ENCODE measurements around the gene KCTD6. TPM values are rescaled to one million over a fixed set of nuclear protein-coding genes. Genes with fewer than 3 reads are reported as not detected.

The KCTD6 gene
- total RNA-seq, 4 donors from 2014 or later = 13.6 to 16.8 (median 15.1) TPM

DNA sequence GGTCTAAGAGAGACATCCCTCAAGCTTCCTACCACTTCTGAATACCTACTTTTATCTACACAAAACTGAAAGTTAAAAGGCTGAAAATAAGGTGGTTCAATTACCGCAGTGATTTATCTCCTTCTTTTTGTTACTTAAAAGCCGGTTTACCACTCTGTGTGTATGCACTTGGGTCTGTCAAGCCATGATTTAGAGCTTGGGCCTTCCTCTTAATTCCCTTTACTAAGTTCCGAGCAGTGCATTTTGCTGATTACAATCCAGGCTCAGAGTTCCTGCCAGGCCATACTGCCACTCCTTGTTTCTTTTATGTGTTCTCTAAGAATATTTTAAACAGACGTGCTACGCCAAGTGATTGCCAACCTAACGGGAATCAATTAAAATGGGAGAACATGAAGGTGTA is 16.5 kb downstream of the KCTD6 start:
- no peak overlapping the region for H3K4me3 ChIP-seq
- 74% methylated on average over 6 of the region's 6 CpGs for WGBS
- H3K27me3 ChIP-seq = no peaks in the 10 kb centered on the region
- no peak overlapping the region for H3K27ac ChIP-seq (replicated peaks in 1 of 4)
- TF ChIP-seq POLR2AphosphoS5 (IDR thresholded peaks at IDR 0.05) = no peak
- no peak for TF ChIP-seq POLR2A (IDR thresholded peaks at IDR 0.05; ENCODE audit: low read depth)
- TF ChIP-seq, protein P1, sequence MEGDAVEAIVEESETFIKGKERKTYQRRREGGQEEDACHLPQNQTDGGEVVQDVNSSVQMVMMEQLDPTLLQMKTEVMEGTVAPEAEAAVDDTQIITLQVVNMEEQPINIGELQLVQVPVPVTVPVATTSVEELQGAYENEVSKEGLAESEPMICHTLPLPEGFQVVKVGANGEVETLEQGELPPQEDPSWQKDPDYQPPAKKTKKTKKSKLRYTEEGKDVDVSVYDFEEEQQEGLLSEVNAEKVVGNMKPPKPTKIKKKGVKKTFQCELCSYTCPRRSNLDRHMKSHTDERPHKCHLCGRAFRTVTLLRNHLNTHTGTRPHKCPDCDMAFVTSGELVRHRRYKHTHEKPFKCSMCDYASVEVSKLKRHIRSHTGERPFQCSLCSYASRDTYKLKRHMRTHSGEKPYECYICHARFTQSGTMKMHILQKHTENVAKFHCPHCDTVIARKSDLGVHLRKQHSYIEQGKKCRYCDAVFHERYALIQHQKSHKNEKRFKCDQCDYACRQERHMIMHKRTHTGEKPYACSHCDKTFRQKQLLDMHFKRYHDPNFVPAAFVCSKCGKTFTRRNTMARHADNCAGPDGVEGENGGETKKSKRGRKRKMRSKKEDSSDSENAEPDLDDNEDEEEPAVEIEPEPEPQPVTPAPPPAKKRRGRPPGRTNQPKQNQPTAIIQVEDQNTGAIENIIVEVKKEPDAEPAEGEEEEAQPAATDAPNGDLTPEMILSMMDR (IDR thresholded peaks at IDR 0.05) = no peak
- TF ChIP-seq EP300 (IDR thresholded peaks at IDR 0.05) = no peak
- no peak for DNase-seq (ENCODE audit: extremely low spot score)
- peaks cover 8 to 71% (median 53%) of the 10 kb centered on the region in 4 donors for H3K36me3 ChIP-seq
- H3K4me1 ChIP-seq = peaks cover 0 to 5% (median under 1%) of the 10 kb centered on the region in 4 donors
- H3K9me3 ChIP-seq = no peaks in the 10 kb centered on the region
- intact Hi-C loops (cut with DNase I) = no loop called here

DNA sequence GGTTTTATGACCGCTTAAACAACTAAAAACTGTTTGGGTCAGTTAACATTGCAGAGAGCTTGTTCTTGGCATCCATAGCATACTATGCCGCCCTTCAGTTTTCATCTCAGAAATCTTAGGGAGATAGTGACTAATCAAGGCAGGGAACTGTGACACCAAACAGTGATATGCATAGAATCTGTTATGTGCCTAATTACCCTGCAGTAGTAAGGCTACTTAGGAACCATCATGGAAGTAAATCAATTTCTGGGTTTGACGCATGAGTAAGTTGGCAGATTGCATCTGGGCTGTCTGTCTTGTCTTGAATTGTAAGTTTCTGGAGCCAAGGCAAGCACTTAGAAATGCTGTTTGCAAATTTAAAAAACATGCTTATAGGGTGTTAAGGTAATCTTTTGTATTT is 22.5 kb downstream of the KCTD6 start:
- TF ChIP-seq, protein P1 (IDR thresholded peaks at IDR 0.05) = no peak
- TF ChIP-seq POLR2AphosphoS5 (IDR thresholded peaks at IDR 0.05) (no peak), POLR2A (IDR thresholded peaks at IDR 0.05; ENCODE audit: low read depth) (no peak), EP300 (IDR thresholded peaks at IDR 0.05) (no peak)
- H3K36me3 ChIP-seq = peaks cover 8 to 84% (median 76%) of the 10 kb centered on the region in 4 donors

DNA sequence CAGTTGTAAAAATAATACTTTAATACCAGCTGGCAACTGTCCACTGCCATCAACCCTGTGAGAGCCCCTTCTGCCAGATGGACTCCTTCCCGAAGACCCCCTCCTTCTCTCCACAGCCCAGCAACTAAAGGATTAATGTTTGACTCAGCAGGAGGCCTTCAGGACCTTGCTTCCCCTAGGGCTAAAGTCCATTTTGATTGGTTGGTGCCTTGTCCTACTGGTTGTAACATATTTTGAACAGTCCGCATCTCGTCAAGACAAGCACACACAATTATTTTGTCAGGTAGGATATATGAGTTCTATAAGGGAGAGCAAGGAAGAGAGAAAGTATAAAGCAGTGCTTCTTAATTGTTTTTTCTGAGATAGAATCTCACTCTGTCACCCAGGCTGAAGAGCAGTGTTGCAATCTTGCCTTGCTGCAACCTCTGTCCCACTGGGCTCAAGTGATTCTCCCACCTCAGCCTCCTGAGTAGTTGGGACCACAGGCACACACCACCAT is 26.4 kb downstream of the KCTD6 start:
- TF ChIP-seq POLR2A (IDR thresholded peaks at IDR 0.05; ENCODE audit: low read depth) (no peak), EP300 (IDR thresholded peaks at IDR 0.05) (no peak), POLR2AphosphoS5 (IDR thresholded peaks at IDR 0.05) (no peak)
- TF ChIP-seq, protein P1 (IDR thresholded peaks at IDR 0.05) = no peak
- no peak for DNase-seq (ENCODE audit: extremely low spot score)
- no peaks in the 10 kb centered on the region for H3K9me3 ChIP-seq
- H3K4me3 ChIP-seq = no peak overlapping the region
- H3K27me3 ChIP-seq = no peaks in the 10 kb centered on the region
- 62% methylated on average over 3 of the region's 3 CpGs for WGBS
- peaks cover 9 to 98% (median 90%) of the 10 kb centered on the region in 4 donors for H3K36me3 ChIP-seq
- peaks cover 0 to 8% (median 3%) of the 10 kb centered on the region in 4 donors for H3K4me1 ChIP-seq
- no peak overlapping the region for H3K27ac ChIP-seq (replicated peaks in 1 of 4)
- intact Hi-C loops (cut with DNase I) = no loop called here

More for the DNA sequence above, 22.5 kb downstream of the KCTD6 start:
- no peak for DNase-seq (ENCODE audit: extremely low spot score)
- intact Hi-C loops (cut with DNase I) = no loop called here
- H3K4me1 ChIP-seq = no peaks in the 10 kb centered on the region
- H3K9me3 ChIP-seq = no peaks in the 10 kb centered on the region
- WGBS = 91% methylated on average over 3 of the region's 3 CpGs
- H3K27me3 ChIP-seq = no peaks in the 10 kb centered on the region
- no peak overlapping the region for H3K27ac ChIP-seq (replicated peaks in 1 of 4)
- H3K4me3 ChIP-seq = no peak overlapping the region

DNA sequence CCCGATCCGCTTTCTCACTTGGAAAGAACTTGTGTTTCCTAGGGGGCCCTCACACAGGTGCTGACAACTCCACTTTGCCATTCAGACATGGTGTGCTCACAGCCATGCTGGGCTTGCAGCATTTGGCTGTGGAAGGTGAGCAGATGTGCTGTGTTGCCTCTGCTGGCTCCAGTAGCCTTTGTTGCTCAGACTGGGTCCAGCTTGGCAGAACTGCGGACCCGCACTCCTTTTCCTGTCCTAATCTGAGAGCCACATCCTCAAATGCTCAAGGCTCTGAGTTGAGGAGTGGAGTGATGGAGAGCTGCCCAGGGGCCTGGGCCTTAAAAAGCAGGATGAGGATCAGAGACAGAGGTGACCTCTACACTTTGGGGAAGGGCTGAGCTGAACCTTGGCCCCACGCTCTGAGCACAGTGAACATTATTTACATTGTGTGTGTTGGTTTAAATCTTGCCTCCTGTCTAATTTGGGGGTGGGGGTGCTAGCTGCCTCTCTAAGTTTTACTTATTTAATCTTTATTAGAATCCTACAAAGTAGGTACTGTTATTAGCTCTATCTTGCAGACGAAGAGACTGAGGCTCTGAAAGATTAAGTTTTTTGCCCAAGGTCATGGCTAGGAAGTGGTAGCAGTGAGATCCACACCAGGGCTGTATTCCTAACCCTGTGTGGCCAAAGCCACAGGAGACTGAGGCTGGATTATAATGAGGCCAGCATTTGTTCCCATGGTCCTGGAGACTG is 27.9 kb downstream of the KCTD6 start:
- H3K36me3 ChIP-seq = peaks cover 9 to 98% (median 89%) of the 10 kb centered on the region in 4 donors
- 95% methylated on average over 4 of the region's 6 CpGs for WGBS
- intact Hi-C loops (cut with DNase I) = no loop called here

More for the DNA sequence above, 27.9 kb downstream of the KCTD6 start:
- no peak overlapping the region for H3K27ac ChIP-seq (replicated peaks in 1 of 4)
- H3K4me3 ChIP-seq = no peak overlapping the region
- no peaks in the 10 kb centered on the region for H3K9me3 ChIP-seq
- peaks cover 0 to 8% (median 3%) of the 10 kb centered on the region in 4 donors for H3K4me1 ChIP-seq
- H3K27me3 ChIP-seq = no peaks in the 10 kb centered on the region
- DNase-seq (ENCODE audit: extremely low spot score) = no peak
- TF ChIP-seq, protein P1 (IDR thresholded peaks at IDR 0.05) = no peak
- no peak for TF ChIP-seq EP300 (IDR thresholded peaks at IDR 0.05)
- no peak for TF ChIP-seq POLR2A (IDR thresholded peaks at IDR 0.05; ENCODE audit: low read depth)
- TF ChIP-seq POLR2AphosphoS5 (IDR thresholded peaks at IDR 0.05) = no peak

Measured in esophagus muscularis mucosa (tissue), 4 donors.